ENCODE results near the gene TTPAL. TPM values are rescaled to one million over a fixed set of nuclear protein-coding genes. Genes with fewer than 3 reads are reported as not detected.

TTPAL gene
- total and polyA plus RNA-seq, 10 donors, result 3.5 to 16.3 (median 11.8) TPM

- intact Hi-C loops (cut with DNase I; ENCODE audit: low total_unique reads), result no loop called here
- no peak overlapping the region for H3K4me3 ChIP-seq
- no peak for TF ChIP-seq CTCF (IDR thresholded peaks at IDR 0.05 in 8 of 11, conservative IDR thresholded peaks at IDR 0.05 in 3 of 11)
- TF ChIP-seq POLR2A (IDR thresholded peaks at IDR 0.05), result no peak
- no peak for TF ChIP-seq POLR2AphosphoS5 (IDR thresholded peaks at IDR 0.05)
- H3K4me1 ChIP-seq, result no peaks in the 10 kb centered on the region
- H3K27ac ChIP-seq, result no peak overlapping the region
- H3K9me3 ChIP-seq, result no peaks in the 10 kb centered on the region
- no peaks in the 10 kb centered on the region for H3K36me3 ChIP-seq
- DNase-seq, result no peak
- 41 to 57% (median 47%) methylated on average over 12 of the region's 12 CpGs for WGBS, 5 donors
- peaks cover 0 to 16% (median 0%) of the 10 kb centered on the region in 7 donors for H3K27me3 ChIP-seq (replicated peaks in 1 of 7)
Observed at GRCh38 chr20:44442298-44443070, 33.2 kb upstream of the TTPAL start.

- no peak overlapping the region for H3K27ac ChIP-seq
- no peak for DNase-seq
- no peaks in the 10 kb centered on the region for H3K36me3 ChIP-seq
- intact Hi-C loops (cut with DNase I; ENCODE audit: low total_unique reads), result no loop called here
- WGBS, 5 donors, result 73 to 84% (median 79%) methylated on average over 6 of the region's 6 CpGs
- H3K4me1 ChIP-seq, result no peaks in the 10 kb centered on the region
- TF ChIP-seq POLR2AphosphoS5 (IDR thresholded peaks at IDR 0.05), result no peak
- no peak for TF ChIP-seq POLR2A (IDR thresholded peaks at IDR 0.05)
- TF ChIP-seq CTCF (IDR thresholded peaks at IDR 0.05 in 8 of 11, conservative IDR thresholded peaks at IDR 0.05 in 3 of 11), result no peak
- H3K27me3 ChIP-seq (replicated peaks in 1 of 7), result peaks cover 0 to 5% (median 0%) of the 10 kb centered on the region in 7 donors
- H3K4me3 ChIP-seq, result no peak overlapping the region
- H3K9me3 ChIP-seq, result no peaks in the 10 kb centered on the region
Observed at GRCh38 chr20:44445742-44446710, 29.6 kb upstream of the TTPAL start.

GRCh38 chr20:44447827-44448419 lies 27.8 kb upstream of the TTPAL start:
- no peaks in the 10 kb centered on the region for H3K4me1 ChIP-seq
- WGBS, 5 donors, result 89 to 94% (median 91%) methylated on average over 3 of the region's 3 CpGs
- H3K27me3 ChIP-seq (replicated peaks in 1 of 7), result peaks cover 0 to 12% (median 0%) of the 10 kb centered on the region in 7 donors
- TF ChIP-seq POLR2AphosphoS5 (IDR thresholded peaks at IDR 0.05) (no peak), POLR2A (IDR thresholded peaks at IDR 0.05) (no peak), CTCF (IDR thresholded peaks at IDR 0.05 in 8 of 11, conservative IDR thresholded peaks at IDR 0.05 in 3 of 11) (no peak)
- H3K36me3 ChIP-seq, result no peaks in the 10 kb centered on the region
- intact Hi-C loops (cut with DNase I; ENCODE audit: low total_unique reads), result no loop called here
- DNase-seq, result no peak
- no peak overlapping the region for H3K4me3 ChIP-seq
- H3K9me3 ChIP-seq, result no peaks in the 10 kb centered on the region
- no peak overlapping the region for H3K27ac ChIP-seq

Measured in spleen (tissue), 11 donors.